ENCODE results near the gene INTU. TPM values are rescaled to one million over a fixed set of nuclear protein-coding genes. Genes with fewer than 3 reads are reported as not detected.
"Not testable (repeated sequence)": the region's sequence is repeated elsewhere in the genome, so short reads cannot be mapped to it uniquely, and the experiment has no call there.

INTU gene
- 0.02 TPM in 1 of 2 replicates, not detected in the other for total RNA-seq

- H3K36me3 Mint-ChIP-seq (ENCODE audit: low read depth), result no peaks in the 10 kb centered on the region
- peak within 1 kb of the TSS; percentile 83 for H3K4me3 Mint-ChIP-seq
- no peaks in the 10 kb centered on the region for H3K9me3 Mint-ChIP-seq
- no peak within 1 kb of the TSS for H3K27ac Mint-ChIP-seq
- peaks cover 12% of the 10 kb centered on the region for H3K4me1 Mint-ChIP-seq (ENCODE audit: low read depth)
- peak; percentile 16 for DNase-seq (ENCODE audit: low spot score)
- intact Hi-C loops (cut with micrococcal nuclease), result no loop called here
- H3K27me3 Mint-ChIP-seq (ENCODE audit: insufficient read depth), result peaks cover 33% of the 10 kb centered on the region
These were observed at the start of gene INTU for GRCh38 chr4:127632420-127633403. Gene INTU, plus strand, starts transcription at chr4:127632957. Its CDS starts 78 bp downstream, at chr4:127633035.

GRCh38 chr4:127586496-127586895 lies 46.3 kb upstream of the INTU start:
- intact Hi-C loops (cut with micrococcal nuclease); H3K4me1 Mint-ChIP-seq (ENCODE audit: low read depth); H3K27ac Mint-ChIP-seq; DNase-seq (ENCODE audit: low spot score); H3K9me3 Mint-ChIP-seq; H3K4me3 Mint-ChIP-seq; H3K36me3 Mint-ChIP-seq (ENCODE audit: low read depth); H3K27me3 Mint-ChIP-seq (ENCODE audit: insufficient read depth): not testable (repeated sequence)

GRCh38 chr4:127586922-127587571 lies 45.7 kb upstream of the INTU start:
- Mint-ChIP-seq H3K4me3 (no peak overlapping the region), H3K9me3 (no peaks in the 10 kb centered on the region), H3K36me3 (ENCODE audit: low read depth) (no peaks in the 10 kb centered on the region), H3K4me1 (ENCODE audit: low read depth) (no peaks in the 10 kb centered on the region), H3K27ac (no peak overlapping the region), H3K27me3 (ENCODE audit: insufficient read depth) (no peaks in the 10 kb centered on the region)
- intact Hi-C loops (cut with micrococcal nuclease), result no loop called here
- DNase-seq (ENCODE audit: low spot score), result no peak

- intact Hi-C loops (cut with micrococcal nuclease); H3K36me3 Mint-ChIP-seq (ENCODE audit: low read depth); H3K4me3 Mint-ChIP-seq; H3K9me3 Mint-ChIP-seq; H3K4me1 Mint-ChIP-seq (ENCODE audit: low read depth); H3K27ac Mint-ChIP-seq; DNase-seq (ENCODE audit: low spot score); H3K27me3 Mint-ChIP-seq (ENCODE audit: insufficient read depth): not testable (repeated sequence)
These were observed 43.6 kb upstream of the INTU start for GRCh38 chr4:127589153-127589552.

GRCh38 chr4:127598656-127599055 lies 34.1 kb upstream of the INTU start:
- no peak overlapping the region for H3K27ac Mint-ChIP-seq
- H3K4me3 Mint-ChIP-seq, result no peak overlapping the region
- no peaks in the 10 kb centered on the region for H3K36me3 Mint-ChIP-seq (ENCODE audit: low read depth)
- peaks cover 6% of the 10 kb centered on the region for H3K27me3 Mint-ChIP-seq (ENCODE audit: insufficient read depth)
- intact Hi-C loops (cut with micrococcal nuclease), result no loop called here
- no peak for DNase-seq (ENCODE audit: low spot score)
- H3K4me1 Mint-ChIP-seq (ENCODE audit: low read depth), result no peaks in the 10 kb centered on the region
- H3K9me3 Mint-ChIP-seq, result no peaks in the 10 kb centered on the region

GRCh38 chr4:127601029-127601428 lies 31.7 kb upstream of the INTU start:
- DNase-seq (ENCODE audit: low spot score), result no peak
- Mint-ChIP-seq H3K4me3 (no peak overlapping the region), H3K4me1 (ENCODE audit: low read depth) (no peaks in the 10 kb centered on the region), H3K36me3 (ENCODE audit: low read depth) (no peaks in the 10 kb centered on the region), H3K9me3 (no peaks in the 10 kb centered on the region), H3K27me3 (ENCODE audit: insufficient read depth) (peaks cover 6% of the 10 kb centered on the region), H3K27ac (no peak overlapping the region)
- intact Hi-C loops (cut with micrococcal nuclease), result loop anchor here (10.0 kb wide), 1 partner anchor 624 kb away; no protein-coding TSS in a partner anchor

- Mint-ChIP-seq H3K27me3 (ENCODE audit: insufficient read depth) (peaks cover 4% of the 10 kb centered on the region), H3K4me1 (ENCODE audit: low read depth) (no peaks in the 10 kb centered on the region), H3K36me3 (ENCODE audit: low read depth) (no peaks in the 10 kb centered on the region), H3K9me3 (no peaks in the 10 kb centered on the region), H3K4me3 (no peak overlapping the region), H3K27ac (no peak overlapping the region)
- intact Hi-C loops (cut with micrococcal nuclease), result loop anchor here (1.0 to 10.0 kb wide), 2 partner anchors 127 to 620 kb away; no protein-coding TSS in a partner anchor
- DNase-seq (ENCODE audit: low spot score), result no peak
These were observed 27.6 kb upstream of the INTU start for GRCh38 chr4:127604949-127605709.

- Mint-ChIP-seq H3K4me1 (ENCODE audit: low read depth) (no peaks in the 10 kb centered on the region), H3K27me3 (ENCODE audit: insufficient read depth) (peaks cover 4% of the 10 kb centered on the region), H3K27ac (no peak overlapping the region), H3K4me3 (no peak overlapping the region), H3K36me3 (ENCODE audit: low read depth) (no peaks in the 10 kb centered on the region), H3K9me3 (no peaks in the 10 kb centered on the region)
- no peak for DNase-seq (ENCODE audit: low spot score)
- intact Hi-C loops (cut with micrococcal nuclease), result loop anchor here (10.0 kb wide), 1 partner anchor 618 kb away; no protein-coding TSS in a partner anchor
These were observed 25.9 kb upstream of the INTU start for GRCh38 chr4:127606823-127607222.

- Mint-ChIP-seq H3K27me3 (ENCODE audit: insufficient read depth) (no peaks in the 10 kb centered on the region), H3K4me1 (ENCODE audit: low read depth) (no peaks in the 10 kb centered on the region), H3K4me3 (no peak overlapping the region), H3K36me3 (ENCODE audit: low read depth) (no peaks in the 10 kb centered on the region), H3K27ac (no peak overlapping the region), H3K9me3 (no peaks in the 10 kb centered on the region)
- no peak for DNase-seq (ENCODE audit: low spot score)
- intact Hi-C loops (cut with micrococcal nuclease), result loop anchor here (10.0 kb wide), 1 partner anchor 615 kb away; no protein-coding TSS in a partner anchor
These were observed 23.3 kb upstream of the INTU start for GRCh38 chr4:127609484-127609883.

- no peak for DNase-seq (ENCODE audit: low spot score)
- intact Hi-C loops (cut with micrococcal nuclease), result no loop called here
- no peaks in the 10 kb centered on the region for H3K4me1 Mint-ChIP-seq (ENCODE audit: low read depth)
- H3K27ac Mint-ChIP-seq, result no peak overlapping the region
- peaks cover 3% of the 10 kb centered on the region for H3K27me3 Mint-ChIP-seq (ENCODE audit: insufficient read depth)
- no peak overlapping the region for H3K4me3 Mint-ChIP-seq
- H3K9me3 Mint-ChIP-seq, result no peaks in the 10 kb centered on the region
- no peaks in the 10 kb centered on the region for H3K36me3 Mint-ChIP-seq (ENCODE audit: low read depth)
These were observed 22.3 kb upstream of the INTU start for GRCh38 chr4:127610488-127610887.

- H3K27ac Mint-ChIP-seq, result no peak overlapping the region
- H3K9me3 Mint-ChIP-seq, result no peaks in the 10 kb centered on the region
These were observed 15.9 kb upstream of the INTU start for GRCh38 chr4:127616898-127617297.

GRCh38 chr4:127618427-127618826 lies 14.3 kb upstream of the INTU start:
- no peak for DNase-seq (ENCODE audit: low spot score)
- intact Hi-C loops (cut with micrococcal nuclease), result no loop called here
- Mint-ChIP-seq H3K4me3 (no peak overlapping the region), H3K36me3 (ENCODE audit: low read depth) (no peaks in the 10 kb centered on the region), H3K27me3 (ENCODE audit: insufficient read depth) (peaks cover 12% of the 10 kb centered on the region), H3K27ac (no peak overlapping the region), H3K4me1 (ENCODE audit: low read depth) (peaks cover under 1% of the 10 kb centered on the region), H3K9me3 (no peaks in the 10 kb centered on the region)

More at GRCh38 chr4:127616898-127617297, 15.9 kb upstream of the INTU start:
- Mint-ChIP-seq H3K4me1 (ENCODE audit: low read depth) (no peaks in the 10 kb centered on the region), H3K27me3 (ENCODE audit: insufficient read depth) (peaks cover 4% of the 10 kb centered on the region), H3K36me3 (ENCODE audit: low read depth) (no peaks in the 10 kb centered on the region), H3K4me3 (no peak overlapping the region)
- no peak for DNase-seq (ENCODE audit: low spot score)
- intact Hi-C loops (cut with micrococcal nuclease), result no loop called here
